Testis (tissue), 3 donors: ENCODE results near the gene SLC47A2. TPM values are rescaled to one million over a fixed set of nuclear protein-coding genes. Genes with fewer than 3 reads are reported as not detected.

Experiments used
- DNase-seq: peaks from one replicate; pipeline ENCODE4 v3.0.0-alpha.2; 2019
- H3K27ac ChIP-seq, 2 donors: fragments of 200-600 bp; sonication (generic); one replicate each; pipeline ENCODE4 v1.5.1; 2019
- H3K27me3 ChIP-seq: fragments of 200-600 bp; sonication (generic); one replicate; pipeline ENCODE4 v1.5.1; 2019
- H3K36me3 ChIP-seq: fragments of 200-600 bp; sonication (generic); one replicate; pipeline ENCODE4 v1.5.1; 2017; ENCODE audit warnings: low read depth; ENCODE audit errors: missing control alignments
- H3K4me1 ChIP-seq: fragments of 200-600 bp; sonication (generic); one replicate; pipeline ENCODE4 v1.5.1; 2019
- H3K4me3 ChIP-seq, 2 donors: fragments of 200-600 bp; sonication (generic); one replicate each; pipeline ENCODE4 v1.5.1; 2017 to 2019
- H3K9me3 ChIP-seq: fragments of 200-600 bp; sonication (generic); one replicate; pipeline ENCODE4 v1.5.1; 2017
- CTCF ChIP-seq, 3 experiments: fragments of 450-650 bp in 2 of 3; fragments of 200-600 bp in 1 of 3; sonication (generic) in 1 of 3; IDR thresholded peaks; one replicate each; pipeline ENCODE4 v1.5.1; 2016 to 2019; ENCODE audit warnings: antibody characterized with exemption in 3 of 3, mild to moderate bottlenecking in 2 of 3, moderate library complexity in 1 of 3
- POLR2A ChIP-seq: fragments of 450-650 bp; IDR thresholded peaks from one replicate; pipeline ENCODE4 v1.6.1; 2017; ENCODE audit warnings: antibody characterized with exemption, mild to moderate bottlenecking, moderate library complexity
- WGBS, 2 donors: methylation state at CpG; one replicate each; pipeline ENCODE4 v1.1.5; 2018; 5-methylcytosine and 5-hydroxymethylcytosine counted together
- intact Hi-C: fragments of 100-400 bp; cut with DNase I; formaldehyde crosslinking; loops from one replicate; pipeline ENCODE4 v1.15.1; 2023; ENCODE audit warnings: low total_unique reads
- polyA plus RNA-seq: library from polyadenylated mRNA; stranded (reverse); fragments of 350-450 nt; fragmentation: Illumina TruSeq; extraction: RNeasy Lipid Tissue Mini Kit (QIAGEN cat#74804); gene quantifications from one replicate; pipeline ENCODE4 v1.2.3, GENCODE V29; 2014; ENCODE audit warnings: low read depth, low replicate concordance; ENCODE audit not compliant: insufficient read depth
- total RNA-seq, 2 donors: library from RNA; depleted of rRNA; stranded (reverse); fragments of >200 nt; gene quantifications; one replicate each; pipeline ENCODE4 v1.2.3, GENCODE V29; 2016

Gene SLC47A2
- total and polyA plus RNA-seq, 3 donors from 2014 or later: 0.16 to 1.1 (median 0.50) TPM

- H3K36me3 ChIP-seq: no peaks in the 10 kb centered on the region
- peak overlapping the region; percentile 95 to 96 for H3K27ac ChIP-seq
- no peaks in the 10 kb centered on the region for H3K9me3 ChIP-seq
- no peak for DNase-seq
- no peaks in the 10 kb centered on the region for H3K27me3 ChIP-seq
- intact Hi-C loops: loop anchor here (5.0 kb wide), 1 partner anchor 80 kb away; the partner anchor contains the start of gene ALDH3A2
- no peak overlapping the region for H3K4me3 ChIP-seq
- TF ChIP-seq CTCF (IDR thresholded peaks at IDR 0.05) (no peak), POLR2A (no peak)
- peaks cover 47% of the 10 kb centered on the region for H3K4me1 ChIP-seq
- WGBS, 2 donors: 59 to 69% methylated on average over 7 of the region's 7 CpGs
Observed at GRCh38 chr17:19726631-19727376, 10.4 kb upstream of the SLC47A2 start.

- no peak for DNase-seq
- peaks cover 41% of the 10 kb centered on the region for H3K4me1 ChIP-seq
- TF ChIP-seq CTCF (IDR thresholded peaks at IDR 0.05) (no peak), POLR2A (no peak)
- H3K36me3 ChIP-seq: no peaks in the 10 kb centered on the region
- intact Hi-C loops: loop anchor here (5.0 kb wide), 1 partner anchor 78 kb away; the partner anchor contains the start of gene ALDH3A2
- no peak overlapping the region for H3K4me3 ChIP-seq
- H3K27me3 ChIP-seq: no peaks in the 10 kb centered on the region
- WGBS, 2 donors: 88 to 93% methylated on average over 5 of the region's 5 CpGs
- peak overlapping the region in 1 of 2 donors; percentile 96 for H3K27ac ChIP-seq
- H3K9me3 ChIP-seq: no peaks in the 10 kb centered on the region
Observed at GRCh38 chr17:19725486-19725885, 9.1 kb upstream of the SLC47A2 start.

DNA sequence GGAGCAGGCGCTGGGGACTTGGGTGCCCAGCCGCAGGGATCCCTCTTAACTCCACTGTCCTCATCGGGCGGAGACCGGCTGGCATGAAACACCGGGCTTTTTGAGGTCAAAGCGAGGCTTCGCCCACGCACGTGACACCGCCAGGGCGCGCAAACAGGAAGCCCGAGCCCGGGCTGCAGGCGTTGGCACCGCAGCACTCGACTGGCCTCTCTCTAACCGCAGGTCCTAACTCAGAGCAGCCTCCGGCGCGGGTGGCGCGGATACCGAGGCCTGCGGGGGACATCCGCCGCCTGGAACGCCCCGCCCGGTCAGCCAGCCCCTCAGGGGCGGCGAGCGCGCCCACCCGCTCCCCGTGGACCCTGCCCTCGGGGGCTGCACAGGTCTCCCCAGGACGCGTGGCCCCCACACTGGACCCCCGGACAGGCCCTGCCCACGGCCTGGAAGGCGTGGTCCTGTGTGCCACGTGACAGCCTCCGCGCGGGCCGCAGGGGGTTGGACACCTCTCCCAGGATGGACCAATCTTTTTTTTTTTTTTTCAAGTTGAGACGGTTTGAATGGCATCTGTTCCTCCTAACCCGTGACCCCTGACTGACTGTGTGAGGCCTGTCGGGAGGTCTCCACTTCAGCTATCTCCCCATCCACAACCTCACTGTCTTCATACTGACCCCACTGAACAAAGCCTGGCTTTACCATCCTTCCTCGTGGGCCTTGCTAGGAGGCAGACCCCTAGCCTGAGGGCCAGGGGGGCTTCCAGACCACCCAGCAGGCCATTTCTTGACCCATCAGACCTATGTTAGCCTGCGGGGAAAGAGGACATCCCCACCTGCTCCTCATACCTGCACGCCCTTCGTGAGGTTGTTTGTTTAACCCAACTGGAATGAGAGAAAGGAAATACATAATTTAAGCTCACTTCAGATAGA is 8.4 kb upstream of the SLC47A2 start:
- peak overlapping the region; percentile 39 to 48 for H3K4me3 ChIP-seq
- TF ChIP-seq CTCF (IDR thresholded peaks at IDR 0.05) (no peak), POLR2A (no peak)
- DNase-seq: peak; percentile 75
- intact Hi-C loops: loop anchor here (5.0 kb wide), 1 partner anchor 77 kb away; the partner anchor contains the start of gene ALDH3A2
- H3K27ac ChIP-seq: peak overlapping the region in 1 of 2 donors; percentile 73
- whole genome bisulfite sequencing, 2 donors: 44 to 48% methylated on average over 18 to 53 of the region's 55 CpGs
- H3K9me3 ChIP-seq: no peaks in the 10 kb centered on the region
- H3K4me1 ChIP-seq: peaks cover 41% of the 10 kb centered on the region
- H3K36me3 ChIP-seq: no peaks in the 10 kb centered on the region
- no peaks in the 10 kb centered on the region for H3K27me3 ChIP-seq

DNA sequence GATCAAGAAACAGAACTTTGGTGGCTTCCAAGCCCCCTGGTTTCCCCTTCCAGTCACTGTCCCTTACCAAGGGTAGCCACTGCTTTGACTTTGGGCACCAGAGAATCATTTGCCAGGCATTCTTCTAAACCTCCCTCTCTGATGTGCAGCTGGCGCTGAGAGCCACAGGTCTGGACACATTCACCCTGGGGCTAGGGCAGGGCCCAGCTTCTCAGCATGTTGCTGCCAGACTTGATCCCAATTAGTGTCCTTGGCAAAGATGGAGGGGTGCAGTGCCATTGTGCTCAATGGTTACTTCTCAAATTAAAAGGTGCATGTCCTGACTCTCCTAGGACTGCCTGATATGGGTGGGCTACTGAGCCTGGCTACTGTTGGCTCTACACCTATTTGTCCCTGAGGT is 7.6 kb upstream of the SLC47A2 start:
- H3K36me3 ChIP-seq: no peaks in the 10 kb centered on the region
- no peaks in the 10 kb centered on the region for H3K9me3 ChIP-seq
- no peaks in the 10 kb centered on the region for H3K27me3 ChIP-seq
- H3K27ac ChIP-seq: peak overlapping the region in 1 of 2 donors; percentile 73
- H3K4me1 ChIP-seq: peaks cover 33% of the 10 kb centered on the region
- WGBS, 2 donors: 75 to 83% methylated on average over 1 of the region's 1 CpG
- no peak for DNase-seq
- TF ChIP-seq CTCF (IDR thresholded peaks at IDR 0.05) (no peak), POLR2A (no peak)
- peak overlapping the region in 1 of 2 donors; percentile 48 for H3K4me3 ChIP-seq
- intact Hi-C loops: no loop called here
